Karpas-422 (cell line): ENCODE data around the gene PLAC1. TPM values are rescaled to one million over a fixed set of nuclear protein-coding genes. Genes with fewer than 3 reads are reported as not detected.

Experiments used
- DNase-seq: peaks from one replicate; pipeline ENCODE4 v3.0.0-alpha.2; 2015
- H2AFZ ChIP-seq: fragments of 200-600 bp; sonication (generic); 2 replicates; pipeline ENCODE4 v1.6.1; 2014; ENCODE audit warnings: antibody characterized with exemption, low read length, mixed read lengths
- H3K27ac ChIP-seq: fragments of 200-600 bp; sonication (generic); 2 replicates; pipeline ENCODE4 v1.5.1; 2014; ENCODE audit warnings: mild to moderate bottlenecking, low read length, moderate library complexity
- H3K27me3 ChIP-seq: fragments of 200-600 bp; sonication (generic); 2 replicates; pipeline ENCODE4 v1.6.1; 2014; ENCODE audit warnings: low read length, mixed read lengths
- H3K36me3 ChIP-seq: fragments of 200-600 bp; sonication (generic); 2 replicates; pipeline ENCODE4 v1.6.1; 2014; ENCODE audit warnings: low read length, mixed read lengths; ENCODE audit not compliant: insufficient read depth
- H3K4me1 ChIP-seq: fragments of 200-600 bp; sonication (generic); 2 replicates; pipeline ENCODE4 v1.6.1; 2014; ENCODE audit warnings: mild to moderate bottlenecking, low read length, mixed read lengths
- H3K4me2 ChIP-seq: fragments of 200-600 bp; sonication (generic); 2 replicates; pipeline ENCODE4 v1.6.1; 2014; ENCODE audit warnings: low read length, low read depth, mild to moderate bottlenecking; ENCODE audit not compliant: poor library complexity, severe bottlenecking
- H3K4me3 ChIP-seq: fragments of 200-600 bp; sonication (generic); 2 replicates; pipeline ENCODE4 v1.5.1; 2014; ENCODE audit warnings: mild to moderate bottlenecking, antibody characterized with exemption, low read length, mixed read lengths
- H3K79me2 ChIP-seq: fragments of 200-600 bp; sonication (generic); 2 replicates; pipeline ENCODE4 v1.6.1; 2014; ENCODE audit warnings: mild to moderate bottlenecking, low read length, mixed read lengths
- H3K9ac ChIP-seq: fragments of 200-600 bp; sonication (generic); 2 replicates; pipeline ENCODE4 v1.6.0; 2014; ENCODE audit warnings: low read length
- H3K9me2 ChIP-seq: fragments of 200-600 bp; sonication (generic), shearing (Covaris generic); replicated peaks from 2 replicates; pipeline ENCODE4 v1.6.0; 2014; ENCODE audit warnings: mild to moderate bottlenecking, low read length, moderate library complexity; ENCODE audit not compliant: insufficient read depth
- H3K9me3 ChIP-seq: fragments of 300-700, 200-600 bp; sonication (generic); 2 replicates; pipeline ENCODE4 v1.6.1; 2014; ENCODE audit warnings: low read length, mixed read lengths
- H4K20me1 ChIP-seq: fragments of 200-600 bp; sonication (generic); 2 replicates; pipeline ENCODE4 v1.6.1; 2014; ENCODE audit warnings: mild to moderate bottlenecking, antibody characterized with exemption, low read length, low read depth; ENCODE audit not compliant: insufficient read depth
- total RNA-seq: library from RNA; depleted of rRNA; stranded (reverse); fragments of >200 nt; shearing (Covaris generic); gene quantifications from 2 replicates; pipeline ENCODE4 v1.2.3, GENCODE V29; 2014; ENCODE audit warnings: low replicate concordance

PLAC1 gene
- total RNA-seq, 1 experiment from 2014 or later = not detected

DNA sequence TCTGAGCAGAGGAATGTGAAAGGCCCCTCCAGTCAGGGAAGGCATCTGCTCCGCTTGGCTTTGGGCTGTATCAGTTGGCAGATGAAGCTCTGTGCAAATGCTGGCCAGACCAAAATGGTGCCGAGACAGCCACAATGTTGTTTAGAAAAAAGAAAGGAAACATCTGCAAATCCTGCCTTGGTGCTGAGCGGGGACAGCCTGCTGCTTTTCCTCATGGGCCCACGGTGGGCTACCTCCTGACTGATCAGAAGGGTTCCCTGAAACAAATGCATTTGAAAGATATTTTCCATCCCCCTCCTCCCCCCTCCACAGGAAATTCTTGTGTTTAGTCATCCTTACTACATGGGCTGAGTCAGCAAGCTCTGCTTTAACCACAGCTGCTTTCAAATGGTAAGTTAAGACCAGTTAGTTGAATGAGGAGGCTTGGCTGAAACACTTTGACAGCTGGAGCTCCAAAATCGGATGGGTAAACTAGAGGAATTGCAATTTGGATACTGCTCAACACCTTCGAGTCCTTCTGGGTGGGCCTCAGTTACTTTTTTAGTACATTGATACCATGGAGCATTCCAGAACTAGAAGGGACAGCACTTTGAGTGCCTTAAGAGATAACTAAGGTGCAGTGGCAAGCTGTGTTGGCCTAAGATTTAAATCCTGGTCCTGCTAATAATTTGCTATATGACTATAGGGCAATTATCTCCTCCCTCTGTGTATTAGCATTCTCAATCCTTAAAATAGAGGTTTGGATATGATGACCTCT is 36.0 kb downstream of the PLAC1 start:
- Histone ChIP-seq H3K4me2 (no peak overlapping the region), H3K9me3 (no peaks in the 10 kb centered on the region)
- DNase-seq = no peak

DNA sequence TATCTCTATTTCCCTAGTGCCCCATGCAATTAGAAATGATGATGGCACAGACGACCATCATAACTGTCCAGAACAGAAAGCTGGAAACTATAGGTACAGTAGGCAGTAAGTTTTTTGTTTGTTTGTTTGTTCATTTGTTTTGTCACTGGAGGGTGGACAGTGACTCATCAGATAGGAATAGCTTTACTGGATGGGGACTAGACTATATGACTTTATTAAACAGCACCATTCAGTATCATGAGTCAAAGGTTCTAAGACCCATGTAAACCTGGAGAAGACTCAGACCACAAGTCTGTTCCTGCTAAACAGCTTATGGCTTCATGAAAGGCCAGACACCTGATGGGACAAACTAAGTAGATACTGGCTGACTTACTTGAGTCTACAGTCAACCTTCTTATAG is 38.4 kb downstream of the PLAC1 start:
- no peaks in the 10 kb centered on the region for H3K36me3 ChIP-seq
- H3K4me3 ChIP-seq = no peak overlapping the region
- 0 out of 2 replicates have a peak, but pooled peaks cover 3% of the 10 kb centered on the region for H3K27me3 ChIP-seq
- H4K20me1 ChIP-seq = no peaks in the 10 kb centered on the region
- no peak overlapping the region for H2AFZ ChIP-seq
- H3K9ac ChIP-seq = no peak overlapping the region
- no peaks in the 10 kb centered on the region for H3K79me2 ChIP-seq
- H3K27ac ChIP-seq = no peak overlapping the region
- no peaks in the 10 kb centered on the region for H3K4me1 ChIP-seq
- H3K9me2 ChIP-seq = no peaks in the 10 kb centered on the region
- no peak overlapping the region for H3K4me2 ChIP-seq
- no peak for DNase-seq
- H3K9me3 ChIP-seq = no peaks in the 10 kb centered on the region

More for the DNA sequence above, 36.0 kb downstream of the PLAC1 start:
- H3K4me1 ChIP-seq = no peaks in the 10 kb centered on the region
- no peak overlapping the region for H3K9ac ChIP-seq
- H4K20me1 ChIP-seq = no peaks in the 10 kb centered on the region
- no peaks in the 10 kb centered on the region for H3K36me3 ChIP-seq
- no peak overlapping the region for H2AFZ ChIP-seq
- H3K27ac ChIP-seq = no peak overlapping the region
- 0 out of 2 replicates have a peak, but pooled peaks cover 3% of the 10 kb centered on the region for H3K27me3 ChIP-seq
- no peaks in the 10 kb centered on the region for H3K9me2 ChIP-seq
- H3K4me3 ChIP-seq = no peak overlapping the region
- H3K79me2 ChIP-seq = no peaks in the 10 kb centered on the region

DNA sequence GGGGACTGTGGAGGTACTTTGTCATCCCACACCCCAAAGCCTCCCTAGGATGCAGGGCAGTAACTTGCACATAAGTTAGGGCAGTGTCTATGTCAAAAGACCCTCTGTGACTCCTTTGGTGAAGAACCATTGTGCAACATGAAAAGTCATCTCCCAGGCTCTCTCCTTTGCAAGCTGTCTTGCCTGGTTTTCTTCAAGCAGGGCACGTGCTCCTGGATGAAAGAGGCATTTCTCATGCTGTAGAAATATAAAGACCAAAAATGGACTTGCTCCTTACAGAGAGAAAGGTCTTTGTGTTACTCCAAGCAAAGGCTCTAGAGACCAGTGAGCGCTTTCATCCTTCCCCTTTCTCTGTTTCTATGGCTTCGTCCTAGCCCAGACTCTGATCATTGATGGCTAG is 44.9 kb downstream of the PLAC1 start:
- Histone ChIP-seq H3K27ac (no peak overlapping the region), H3K9me2 (no peaks in the 10 kb centered on the region), H3K79me2 (no peaks in the 10 kb centered on the region), H2AFZ (no peak overlapping the region), H3K4me3 (no peak overlapping the region), H3K4me1 (no peaks in the 10 kb centered on the region), H3K9ac (no peak overlapping the region), H3K36me3 (no peaks in the 10 kb centered on the region), H3K27me3 (no peaks in the 10 kb centered on the region), H3K9me3 (no peaks in the 10 kb centered on the region), H3K4me2 (no peak overlapping the region), H4K20me1 (no peaks in the 10 kb centered on the region)
- DNase-seq = no peak

DNA sequence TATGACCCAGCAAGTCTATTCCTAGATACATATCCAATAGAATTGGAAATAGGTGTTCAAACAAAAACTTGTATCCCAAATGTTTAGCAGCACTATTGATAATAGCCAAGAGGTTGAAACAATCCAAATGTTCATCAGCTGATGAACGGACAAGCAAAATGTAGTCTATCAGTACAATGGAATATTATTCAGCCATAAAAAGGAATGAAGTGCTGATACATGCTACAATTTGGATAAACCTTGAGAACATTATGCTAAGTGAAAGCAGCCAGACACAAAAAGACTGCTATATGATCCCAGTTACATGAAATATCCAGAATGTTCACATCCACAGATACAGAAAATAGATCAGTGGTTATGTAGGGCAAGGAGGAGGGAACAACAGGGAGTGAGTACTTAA is 50.1 kb downstream of the PLAC1 start:
- H3K9ac ChIP-seq = no peak overlapping the region
- H3K4me1 ChIP-seq = no peaks in the 10 kb centered on the region
- H3K27ac ChIP-seq = no peak overlapping the region
- H3K79me2 ChIP-seq = no peaks in the 10 kb centered on the region
- no peaks in the 10 kb centered on the region for H3K27me3 ChIP-seq
- H2AFZ ChIP-seq = no peak overlapping the region
- no peaks in the 10 kb centered on the region for H4K20me1 ChIP-seq
- no peak overlapping the region for H3K4me3 ChIP-seq
- no peaks in the 10 kb centered on the region for H3K9me2 ChIP-seq
- H3K9me3 ChIP-seq = no peaks in the 10 kb centered on the region
- DNase-seq = no peak
- H3K4me2 ChIP-seq = no peak overlapping the region
- no peaks in the 10 kb centered on the region for H3K36me3 ChIP-seq

DNA sequence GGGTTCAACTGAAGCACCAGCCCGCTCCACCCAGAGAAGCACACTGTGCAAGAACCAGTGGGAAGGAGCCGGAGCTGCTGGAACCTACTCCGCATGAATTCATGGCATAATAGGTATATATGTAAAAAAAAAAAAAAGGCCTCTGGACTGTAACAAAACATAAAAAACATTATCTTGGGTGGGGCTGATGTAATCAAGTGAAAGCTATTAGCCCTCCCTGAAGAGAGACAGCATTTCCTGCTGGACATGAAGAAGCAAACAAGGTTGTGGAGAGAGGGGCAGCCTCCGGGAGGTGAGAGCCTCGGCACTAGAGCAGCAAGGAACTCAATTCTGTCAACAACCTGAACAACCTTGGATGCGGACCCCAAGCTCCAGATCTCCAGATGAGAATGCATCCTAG is 50.7 kb downstream of the PLAC1 start:
- H2AFZ ChIP-seq = no peak overlapping the region
- H3K4me3 ChIP-seq = no peak overlapping the region
- no peak overlapping the region for H3K9ac ChIP-seq
- no peaks in the 10 kb centered on the region for H3K27me3 ChIP-seq
- no peaks in the 10 kb centered on the region for H3K36me3 ChIP-seq
- no peaks in the 10 kb centered on the region for H3K9me3 ChIP-seq
- no peaks in the 10 kb centered on the region for H4K20me1 ChIP-seq
- H3K27ac ChIP-seq = no peak overlapping the region
- no peaks in the 10 kb centered on the region for H3K9me2 ChIP-seq
- H3K79me2 ChIP-seq = no peaks in the 10 kb centered on the region
- no peak overlapping the region for H3K4me2 ChIP-seq
- no peaks in the 10 kb centered on the region for H3K4me1 ChIP-seq
- DNase-seq = no peak

DNA sequence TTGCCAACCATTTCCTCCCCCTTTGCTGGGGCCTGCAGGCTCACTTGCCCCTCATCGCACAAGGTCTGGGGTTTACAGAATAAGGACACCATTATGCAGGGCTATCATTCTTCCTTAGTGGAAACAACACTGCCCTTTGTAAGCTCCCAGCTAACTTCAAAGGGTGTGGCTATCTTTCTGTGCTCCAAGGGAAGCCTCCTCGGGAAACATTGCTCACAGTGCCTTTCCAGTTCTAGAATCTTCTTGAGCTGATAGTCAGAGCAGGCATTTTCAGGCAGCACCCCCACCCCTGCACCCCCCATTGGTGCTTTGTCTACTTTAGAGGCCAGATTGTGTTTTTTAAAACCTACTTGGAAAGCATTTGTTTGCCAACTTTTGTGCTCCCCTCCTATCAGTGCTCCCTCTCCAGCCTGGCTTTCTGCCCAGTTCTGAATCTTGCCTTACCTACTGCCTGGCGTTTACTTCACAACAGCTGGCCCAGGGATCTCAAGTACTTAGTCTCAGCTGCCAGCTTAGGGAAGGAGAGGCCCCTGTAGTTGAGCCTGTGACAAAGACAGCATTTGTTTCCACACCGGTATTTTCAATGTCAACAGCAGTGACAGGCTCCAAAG is 53.5 kb downstream of the PLAC1 start:
- no peaks in the 10 kb centered on the region for H4K20me1 ChIP-seq
- no peak overlapping the region for H3K27ac ChIP-seq
- no peak overlapping the region for H3K9ac ChIP-seq
- H3K9me3 ChIP-seq = no peaks in the 10 kb centered on the region
- H3K79me2 ChIP-seq = no peaks in the 10 kb centered on the region
- no peaks in the 10 kb centered on the region for H3K9me2 ChIP-seq
- H3K36me3 ChIP-seq = no peaks in the 10 kb centered on the region
- H3K4me2 ChIP-seq = no peak overlapping the region
- no peaks in the 10 kb centered on the region for H3K4me1 ChIP-seq
- H3K4me3 ChIP-seq = no peak overlapping the region
- DNase-seq = no peak
- H3K27me3 ChIP-seq = no peaks in the 10 kb centered on the region
- H2AFZ ChIP-seq = no peak overlapping the region

DNA sequence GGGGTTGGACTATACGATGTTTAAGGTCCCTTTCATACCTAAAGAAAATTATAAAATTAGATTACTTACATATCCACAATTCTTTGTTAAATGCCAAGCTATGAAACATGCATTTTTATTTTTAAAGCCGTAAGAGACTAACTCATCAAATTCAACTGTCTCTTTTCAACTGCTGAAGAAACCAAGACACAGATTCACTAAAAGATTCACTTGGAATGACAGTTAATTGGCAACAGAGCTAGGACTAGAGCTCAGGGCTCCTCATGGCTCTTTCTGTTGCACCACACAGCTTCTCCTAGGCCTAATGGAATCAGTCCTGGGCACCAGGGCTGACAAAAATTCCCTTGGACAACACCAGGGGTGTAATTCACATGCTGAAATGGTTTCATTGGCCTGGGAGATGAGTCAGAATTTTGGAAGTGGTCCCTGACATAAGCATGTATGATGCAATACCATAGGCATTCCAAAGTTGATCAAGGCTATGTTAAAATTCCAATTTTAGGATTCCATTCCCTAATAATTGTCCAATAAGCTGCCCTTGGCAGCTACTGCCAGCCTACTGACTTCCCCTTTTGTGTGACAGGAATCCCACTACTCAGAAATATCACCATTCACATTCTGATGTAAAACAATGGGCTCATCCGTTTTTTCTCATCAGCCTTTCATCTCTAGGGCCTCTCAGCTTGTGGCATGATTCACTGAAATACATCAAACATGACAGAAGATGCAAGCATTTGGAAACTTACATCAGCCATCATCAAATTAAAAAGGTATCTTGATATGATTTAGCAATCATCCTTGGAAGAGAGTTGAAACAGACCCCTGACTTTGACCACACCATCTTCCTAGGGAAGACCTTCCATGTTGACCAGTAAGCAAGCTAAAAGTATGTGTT is 54.2 kb downstream of the PLAC1 start:
- Histone ChIP-seq H3K9ac (no peak overlapping the region), H3K9me3 (no peaks in the 10 kb centered on the region), H3K9me2 (no peaks in the 10 kb centered on the region), H3K36me3 (no peaks in the 10 kb centered on the region), H4K20me1 (no peaks in the 10 kb centered on the region), H2AFZ (no peak overlapping the region), H3K4me1 (no peaks in the 10 kb centered on the region), H3K79me2 (no peaks in the 10 kb centered on the region), H3K4me3 (no peak overlapping the region), H3K27ac (no peak overlapping the region), H3K27me3 (no peaks in the 10 kb centered on the region), H3K4me2 (no peak overlapping the region)
- no peak for DNase-seq

DNA sequence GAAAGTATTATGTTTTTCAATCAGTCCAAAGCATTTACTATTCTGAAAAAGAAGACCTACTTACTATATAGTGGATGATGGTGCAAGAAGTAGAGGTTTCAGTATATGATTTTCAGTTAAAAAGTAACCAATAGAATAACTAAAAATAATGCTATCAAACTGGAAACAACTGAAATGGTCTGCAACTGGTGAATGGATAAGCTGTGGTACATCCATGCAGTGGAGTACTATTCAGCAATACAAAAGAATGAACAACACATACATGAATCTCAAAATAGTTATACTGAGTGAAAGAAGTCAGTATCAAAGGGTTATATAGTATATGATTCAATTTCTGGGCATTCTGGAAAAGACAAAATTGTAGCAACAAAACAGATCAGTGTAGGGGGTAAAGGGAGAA is 55.9 kb downstream of the PLAC1 start:
- Histone ChIP-seq H4K20me1 (no peaks in the 10 kb centered on the region), H3K79me2 (no peaks in the 10 kb centered on the region), H3K9me3 (no peaks in the 10 kb centered on the region), H3K4me3 (no peak overlapping the region), H3K9me2 (no peaks in the 10 kb centered on the region), H3K27ac (no peak overlapping the region), H2AFZ (no peak overlapping the region), H3K4me2 (no peak overlapping the region), H3K4me1 (no peaks in the 10 kb centered on the region), H3K27me3 (no peaks in the 10 kb centered on the region), H3K9ac (no peak overlapping the region), H3K36me3 (no peaks in the 10 kb centered on the region)
- no peak for DNase-seq
